OCI-LY7 (cell line): ENCODE data around the gene IFNK.

ENCODE experiments used
- EZH2phosphoT487 ChIP-seq: fragments of 200-600 bp; sonication (generic); IDR thresholded peaks from 2 replicates; pipeline ENCODE4 v1.6.1; 2018; ENCODE audit warnings: low read depth, borderline replicate concordance, mild to moderate bottlenecking, mixed run types, antibody characterized with exemption, low read length, moderate library complexity, mixed read lengths
- TF ChIP-seq, protein P1 (sequence below): fragments of 200-600 bp; sonication (generic); conservative IDR thresholded peaks from 2 replicates; pipeline ENCODE4 v1.5.1; 2014; ENCODE audit warnings: mild to moderate bottlenecking, antibody characterized with exemption, low read length, moderate library complexity, mixed read lengths

DNA sequence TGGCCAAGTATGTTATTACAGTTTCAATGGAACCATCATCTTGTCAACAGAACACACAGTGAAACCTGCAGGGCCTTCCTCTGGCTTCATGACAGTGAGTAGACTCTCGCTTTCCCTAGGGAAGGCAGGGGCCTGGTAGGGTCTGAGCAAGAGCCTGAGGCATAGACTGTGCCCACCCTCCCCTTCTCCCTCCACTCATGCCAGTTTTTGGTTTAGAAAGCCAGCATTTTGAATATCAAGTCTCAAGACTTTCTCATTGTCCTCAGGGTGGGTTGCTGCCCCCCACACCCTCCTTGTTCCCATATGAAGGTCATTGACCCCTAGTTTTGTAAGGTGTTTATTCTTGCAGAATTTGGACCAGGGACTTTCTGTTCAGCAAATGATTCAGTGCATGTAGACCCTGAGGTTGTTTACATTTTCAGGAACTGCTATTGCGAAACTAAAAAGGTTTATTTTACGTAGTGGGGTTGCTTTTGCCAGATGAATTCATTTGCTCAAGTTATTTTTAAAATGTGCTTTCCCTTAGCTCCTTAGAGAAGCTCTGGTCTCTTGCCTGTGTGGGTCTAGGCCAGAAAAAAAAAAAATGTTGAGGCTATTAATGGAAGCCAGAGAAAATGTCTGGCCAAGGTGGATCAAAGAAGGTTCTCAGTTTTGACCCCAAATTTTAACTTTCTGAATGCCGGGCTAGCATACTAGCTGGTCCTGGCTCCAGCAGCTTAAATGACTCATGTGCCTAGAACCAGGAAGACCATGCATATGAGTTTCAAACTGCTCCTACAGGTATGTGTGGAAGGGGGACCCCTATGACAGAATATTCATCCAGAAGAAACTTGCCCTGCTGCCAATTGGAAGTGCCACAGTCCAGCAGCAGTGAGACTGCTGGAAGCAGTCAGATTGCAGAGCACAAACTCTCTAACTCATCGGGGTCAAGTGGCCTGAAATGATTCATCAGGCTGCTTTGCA lies 15.7 kb downstream of the IFNK start:
- TF ChIP-seq, protein P1, sequence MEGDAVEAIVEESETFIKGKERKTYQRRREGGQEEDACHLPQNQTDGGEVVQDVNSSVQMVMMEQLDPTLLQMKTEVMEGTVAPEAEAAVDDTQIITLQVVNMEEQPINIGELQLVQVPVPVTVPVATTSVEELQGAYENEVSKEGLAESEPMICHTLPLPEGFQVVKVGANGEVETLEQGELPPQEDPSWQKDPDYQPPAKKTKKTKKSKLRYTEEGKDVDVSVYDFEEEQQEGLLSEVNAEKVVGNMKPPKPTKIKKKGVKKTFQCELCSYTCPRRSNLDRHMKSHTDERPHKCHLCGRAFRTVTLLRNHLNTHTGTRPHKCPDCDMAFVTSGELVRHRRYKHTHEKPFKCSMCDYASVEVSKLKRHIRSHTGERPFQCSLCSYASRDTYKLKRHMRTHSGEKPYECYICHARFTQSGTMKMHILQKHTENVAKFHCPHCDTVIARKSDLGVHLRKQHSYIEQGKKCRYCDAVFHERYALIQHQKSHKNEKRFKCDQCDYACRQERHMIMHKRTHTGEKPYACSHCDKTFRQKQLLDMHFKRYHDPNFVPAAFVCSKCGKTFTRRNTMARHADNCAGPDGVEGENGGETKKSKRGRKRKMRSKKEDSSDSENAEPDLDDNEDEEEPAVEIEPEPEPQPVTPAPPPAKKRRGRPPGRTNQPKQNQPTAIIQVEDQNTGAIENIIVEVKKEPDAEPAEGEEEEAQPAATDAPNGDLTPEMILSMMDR = no peak
- no peak for TF ChIP-seq EZH2phosphoT487
